GM12878 (cell line): ENCODE data around the gene DSE. TPM values are rescaled to one million over a fixed set of nuclear protein-coding genes. Genes with fewer than 3 reads are reported as not detected.

ENCODE experiments used
- ATAC-seq: fragments of 200-7000 bp; cut with Tn5 transposase; 3 replicates; pipeline ENCODE4 v1.9.1; 2020; ENCODE audit warnings: mild to moderate bottlenecking, moderate library complexity
- BruUV-seq: library from RNA; stranded (reverse); fragments of 400-500 nt; replicated peaks from 2 replicates; lab custom pipeline; 2021; lab: Mats Ljungman, UMichigan
- CTCF ChIA-PET: fragments of 300-600 bp; sonication (Branson Sonifier 250); formaldehyde crosslinking; extraction: SDS; loops from one replicate; lab custom pipeline; 2021; ENCODE audit warnings: inconsistent platforms; lab: Yijun Ruan, JAX
- POLR2A ChIA-PET: fragments of 350-600 bp; formaldehyde crosslinking; extraction: SDS; loops from one replicate; lab custom pipeline; 2021; ENCODE audit warnings: inconsistent platforms; lab: Charles Lee
- RAD21 ChIA-PET: fragments of 300-600 bp; sonication (Branson Sonifier 250); formaldehyde crosslinking; loops from one replicate; lab custom pipeline; 2023; ENCODE audit warnings: antibody characterized with exemption; ENCODE audit not compliant: unreplicated experiment; lab: Charles Lee
- SMC1A ChIA-PET: fragments of 300-600 bp; sonication (Branson Sonifier 250); formaldehyde crosslinking; loops from one replicate; lab custom pipeline; 2023; ENCODE audit not compliant: unreplicated experiment, uncharacterized antibody; lab: Charles Lee
- DNase-seq: peaks from one replicate; pipeline ENCODE4 v3.0.0-alpha.2; 2011; ENCODE audit warnings: low read depth, low spot score
- FAIRE-seq: peaks from 3 replicates; lab custom pipeline; 2011; peaks lifted over from hg19 to GRCh38; lab: Jason Lieb, UNC
- H2AFZ ChIP-seq: 2 replicates; pipeline ENCODE4 v1.6.0; 2011; ENCODE audit warnings: low read depth, low read length, control low read depth; ENCODE audit not compliant: control insufficient read depth
- H3K27ac ChIP-seq: 2 replicates; pipeline ENCODE4 v1.5.1; 2011; ENCODE audit warnings: control low read depth; ENCODE audit not compliant: control insufficient read depth, insufficient read depth
- H3K27me3 ChIP-seq, 2 experiments: replicated peaks in 1 of 2; 2 replicates each; pipeline versions ENCODE4 v1.6.0 to v1.6.1; 2011; ENCODE audit warnings: low read length in 1 of 2; ENCODE audit not compliant: control insufficient read depth in 2 of 2, insufficient read depth in 2 of 2
- H3K36me3 ChIP-seq, 2 experiments: 2 replicates each; pipeline ENCODE4 v1.5.1; 2011; ENCODE audit warnings: low read length in 1 of 2; ENCODE audit not compliant: control insufficient read depth in 2 of 2, insufficient read depth in 2 of 2
- H3K4me1 ChIP-seq: 2 replicates; pipeline ENCODE4 v1.6.1; 2011; ENCODE audit warnings: mild to moderate bottlenecking, low read length, moderate library complexity, mixed read lengths; ENCODE audit not compliant: control insufficient read depth, insufficient read depth
- H3K4me2 ChIP-seq: 2 replicates; pipeline ENCODE4 v1.6.0; 2011; ENCODE audit warnings: control low read depth; ENCODE audit not compliant: control insufficient read depth, insufficient read depth
- H3K4me3 ChIP-seq: fragments of 200-600 bp; sonication (generic); 2 replicates; pipeline ENCODE4 v1.5.1; 2016
- H3K79me2 ChIP-seq: 2 replicates; pipeline ENCODE4 v1.6.0; 2011; ENCODE audit warnings: low read length; ENCODE audit not compliant: control insufficient read depth, insufficient read depth
- H3K9ac ChIP-seq: 2 replicates; pipeline ENCODE4 v1.8.0; 2011; ENCODE audit warnings: low read length, control low read depth, mixed read lengths; ENCODE audit not compliant: control insufficient read depth, insufficient read depth
- H3K9me3 ChIP-seq: replicated peaks from 3 replicates; pipeline ENCODE4 v1.5.1; 2011; ENCODE audit warnings: mild to moderate bottlenecking, low read length; ENCODE audit not compliant: control insufficient read depth, insufficient read depth
- H4K20me1 ChIP-seq: 2 replicates; pipeline ENCODE4 v1.6.0; 2011; ENCODE audit not compliant: control insufficient read depth, insufficient read depth
- BHLHE40 ChIP-seq, 2 experiments: fragments of 450-650 bp in 1 of 2; IDR thresholded peaks; 2 replicates each; pipeline ENCODE4 v1.6.1; 2011 to 2017; ENCODE audit warnings: low read depth in 2 of 2, borderline replicate concordance in 1 of 2, improper control_type of control experiment in 1 of 2, low read length in 1 of 2, mild to moderate bottlenecking in 1 of 2
- CHD2 ChIP-seq: IDR thresholded peaks from 2 replicates; pipeline ENCODE4 v1.6.1; 2011; ENCODE audit warnings: low read depth, low read length, improper control_type of control experiment, borderline replicate concordance
- E4F1 ChIP-seq: fragments of 450-650 bp; IDR thresholded peaks from 2 replicates; pipeline ENCODE4 v1.6.1; 2018; ENCODE audit warnings: borderline replicate concordance, mild to moderate bottlenecking; ENCODE audit not compliant: partially characterized antibody
- ELK1 ChIP-seq: IDR thresholded peaks from 2 replicates; pipeline ENCODE4 v1.6.1; 2012; ENCODE audit warnings: low read depth, low read length, improper control_type of control experiment
- ETV6 ChIP-seq, 2 experiments: fragments of 450-650 bp in 1 of 2; IDR thresholded peaks in 1 of 2; conservative IDR thresholded peaks in 1 of 2; 2 replicates each; pipeline ENCODE4 v1.6.1; 2014; ENCODE audit warnings: antibody characterized with exemption in 1 of 2, borderline replicate concordance in 1 of 2, low read depth in 1 of 2, mild to moderate bottlenecking in 1 of 2, moderate library complexity in 1 of 2
- JUND ChIP-seq: IDR thresholded peaks from 2 replicates; pipeline ENCODE4 v1.6.1; 2012; ENCODE audit warnings: low read depth, mild to moderate bottlenecking, low read length, improper control_type of control experiment, moderate library complexity
- PRDM15 ChIP-seq: fragments of 450-650 bp; formaldehyde crosslinking; IDR thresholded peaks from 2 replicates; pipeline ENCODE4 v1.4.0; 2020; ENCODE audit warnings: mild to moderate bottlenecking, moderate library complexity
- RBBP5 ChIP-seq: fragments of 200-600 bp; sonication (generic); conservative IDR thresholded peaks from 2 replicates; pipeline ENCODE4 v1.6.1; 2016
- SMC3 ChIP-seq: IDR thresholded peaks from 2 replicates; pipeline ENCODE4 v1.6.1; 2011; ENCODE audit warnings: low read length, improper control_type of control experiment, borderline replicate concordance
- TCF7 ChIP-seq: IDR thresholded peaks from 2 replicates; pipeline ENCODE4 v1.6.1; 2014; ENCODE audit warnings: antibody characterized with exemption, borderline replicate concordance
- ZBTB11 ChIP-seq: fragments of 450-650 bp; formaldehyde crosslinking; IDR thresholded peaks from 2 replicates; pipeline ENCODE4 v1.5.0; 2022; ENCODE audit warnings: mild to moderate bottlenecking, missing genetic modification characterization
- WGBS: methylation state at CpG from one replicate; pipeline ENCODE4 v1.1.6; 2016; ENCODE audit warnings: low lambda C conversion rate; ENCODE audit not compliant: insufficient replicate concordance, insufficient coverage; ENCODE audit errors: missing lambda C conversion rate; 5-methylcytosine and 5-hydroxymethylcytosine counted together
- in situ Hi-C: fragments of 300-500 bp; cut with MboI; formaldehyde crosslinking; loops from 9 replicates; pipeline ENCODE4 v1.14.3; 2018; ENCODE audit warnings: mixed read lengths
- intact Hi-C: fragments of 100-400 bp; cut with micrococcal nuclease; formaldehyde crosslinking; loops from one replicate; pipeline ENCODE4 v1.14.2; 2022; ENCODE audit not compliant: unreplicated experiment
- polyA plus RNA-seq, 11 experiments: library from polyadenylated mRNA; depleted of rRNA in 4 of 11; unstranded in 6 of 11; stranded (reverse) in 5 of 11; fragments of >200 nt; fragmentation: Nextera tagmentation in 4 of 11; fragmentation: Illumina TruSeq in 1 of 11; extraction: Ambion mirVana in 4 of 11; extraction: Trizol in 1 of 11; gene quantifications; 1 replicate in 1 of 11; 2 replicates in 10 of 11; pipeline versions ENCODE4 v1.2.1 to v1.2.3, GENCODE V29; 2011 to 2016; ENCODE audit warnings: inconsistent platforms in 2 of 11, missing spikeins in 2 of 11, low read depth in 1 of 11
- total RNA-seq, 4 experiments: library from RNA; depleted of rRNA in 3 of 4; stranded (reverse); fragments of >200 nt in 3 of 4; fragmentation: Illumina TruSeq in 1 of 4; extraction: Trizol in 1 of 4; gene quantifications; 2 replicates each; pipeline versions ENCODE4 v1.2.1 to v1.2.3, GENCODE V29; 2013 to 2021

DSE gene
- total and polyA plus RNA-seq, 10 of the 15 experiments (the other 5 are each of a cell fraction or from before 2014, with no cell fraction given): 12.6 to 76.4 (median 43.0) TPM

GRCh38 chr6:116439522-116440051, 68.8 kb downstream of the DSE start:
- Histone ChIP-seq H2AFZ (no peak overlapping the region), H3K27ac (no peak overlapping the region), H3K79me2 (no peaks in the 10 kb centered on the region), H3K27me3 (no peaks in the 10 kb centered on the region), H3K4me3 (no peak overlapping the region), H3K9ac (no peak overlapping the region), H4K20me1 (no peaks in the 10 kb centered on the region), H3K36me3 (peaks cover 0 to 1% of the 10 kb centered on the region in 2 experiments; a peak in 2 of 4 replicates), H3K9me3 (no peaks in the 10 kb centered on the region), H3K4me1 (no peaks in the 10 kb centered on the region), H3K4me2 (no peak overlapping the region)
- ChIA-PET POLR2A (interaction anchor here (0.6 kb wide), 2 partner anchors 8 to 146 kb away, joined by 3 to 4 read pairs; no protein-coding TSS in a partner anchor), RAD21 (interaction anchor here (0.7 to 1.3 kb wide), 3 partner anchors 12 to 146 kb away, joined by 3 to 4 read pairs (median 4); no protein-coding TSS in a partner anchor), SMC1A (interaction anchor here (0.6 to 1.8 kb wide), 9 partner anchors 12 to 267 kb away, joined by 3 to 7 read pairs (median 4); no protein-coding TSS in a partner anchor), CTCF (interaction anchor here (0.6 to 1.4 kb wide), 4 partner anchors 29 to 93 kb away, joined by 3 to 5 read pairs (median 4); no protein-coding TSS in a partner anchor)
- DNase-seq (no peak), ATAC-seq (no peak), FAIRE-seq (no peak)
- WGBS: 100% methylated on average over 1 of the region's 1 CpG
- intact Hi-C loops (no loop called here), in situ Hi-C loops (no loop called here)
- BruUV-seq: no TSS peak
- no peak for TF ChIP-seq RBBP5
- TF ChIP-seq BHLHE40 (IDR thresholded peaks at IDR 0.05; ENCODE audit: borderline replicate concordance in 1 of 2, low read depth in 2 of 2, low read length in 1 of 2): no peak
- no peak for TF ChIP-seq ETV6 (conservative IDR thresholded peaks at IDR 0.05 in 1 of 2, IDR thresholded peaks at IDR 0.05 in 1 of 2; ENCODE audit: borderline replicate concordance in 1 of 2, low read depth in 1 of 2)
- TF ChIP-seq CHD2: no peak
- no peak for TF ChIP-seq SMC3
- no peak for TF ChIP-seq ELK1
- no peak for TF ChIP-seq JUND
- no peak for TF ChIP-seq TCF7
- no peak for TF ChIP-seq ZBTB11 (CRISPR knock-in tag)
- no peak for TF ChIP-seq PRDM15 (CRISPR knock-in tag)
- TF ChIP-seq E4F1: no peak
